GM20431 (cell line): Measurements from ENCODE around the gene TRPM3.

Experiments
- in situ Hi-C: fragments of 300-500 bp; cut with MseI, MboI; formaldehyde crosslinking; loops from one replicate; pipeline ENCODE4 v1.15.0; 2020; ENCODE audit warnings: low sequenced_read_pairs; ENCODE audit not compliant: unreplicated experiment

The TRPM3 gene

GRCh38 chr9:70861376-70861775 is 260.0 kb downstream of the TRPM3 start:
- in situ Hi-C loops = no loop called here

GRCh38 chr9:70859694-70860093 is 261.7 kb downstream of the TRPM3 start:
- in situ Hi-C loops = no loop called here

GRCh38 chr9:70856411-70856810 is 265.0 kb downstream of the TRPM3 start:
- in situ Hi-C loops = no loop called here

GRCh38 chr9:70852711-70853240 is 268.6 kb downstream of the TRPM3 start:
- in situ Hi-C loops = no loop called here

GRCh38 chr9:70840266-70840665 is 281.2 kb downstream of the TRPM3 start:
- in situ Hi-C loops = no loop called here

GRCh38 chr9:70835323-70835722 is 286.1 kb downstream of the TRPM3 start:
- in situ Hi-C loops = no loop called here

GRCh38 chr9:70832492-70832891 is 288.9 kb downstream of the TRPM3 start:
- in situ Hi-C loops = no loop called here

GRCh38 chr9:70830618-70831017 is 290.8 kb downstream of the TRPM3 start:
- in situ Hi-C loops = no loop called here

GRCh38 chr9:70829591-70830265 is 291.7 kb downstream of the TRPM3 start:
- in situ Hi-C loops = no loop called here

GRCh38 chr9:70826562-70826961 is 294.9 kb downstream of the TRPM3 start:
- in situ Hi-C loops = no loop called here

- in situ Hi-C loops = no loop called here
Observed at GRCh38 chr9:70823284-70823683, 298.1 kb downstream of the TRPM3 start.

- in situ Hi-C loops = no loop called here
Observed at GRCh38 chr9:70817311-70817710, 304.1 kb downstream of the TRPM3 start.

GRCh38 chr9:70816891-70817290 is 304.5 kb downstream of the TRPM3 start:
- in situ Hi-C loops = no loop called here

- in situ Hi-C loops = no loop called here
Observed at GRCh38 chr9:70816316-70816715, 305.1 kb downstream of the TRPM3 start.

- in situ Hi-C loops = no loop called here
Observed at GRCh38 chr9:70814597-70814996, 306.8 kb downstream of the TRPM3 start.

GRCh38 chr9:70813141-70813540 is 308.3 kb downstream of the TRPM3 start:
- in situ Hi-C loops = no loop called here

GRCh38 chr9:70811638-70812037 is 309.8 kb downstream of the TRPM3 start:
- in situ Hi-C loops = no loop called here

GRCh38 chr9:70806875-70807274 is 314.5 kb downstream of the TRPM3 start:
- in situ Hi-C loops = no loop called here

- in situ Hi-C loops = no loop called here
Observed at GRCh38 chr9:70805949-70806348, 315.5 kb downstream of the TRPM3 start.

- in situ Hi-C loops = no loop called here
Observed at GRCh38 chr9:70802758-70803436, 318.5 kb downstream of the TRPM3 start.

- in situ Hi-C loops = no loop called here
Observed at GRCh38 chr9:70802206-70802605, 319.2 kb downstream of the TRPM3 start.
